ENCODE results near the gene THAP4.
A peak's percentile ranks its signal among the peaks of the same experiment; 100 is the strongest.

The THAP4 gene

GRCh38 chr2:241637018-241637794 is at the start of gene THAP4, which contains the start of gene ATG4B:
Gene THAP4 (minus strand): TSS chr2:241637158. CDS start chr2:241637017, 141 bp downstream.
Gene ATG4B (plus strand): TSS chr2:241637693. CDS start chr2:241637715, 22 bp downstream.
- DNase-seq: peak; percentile 51 to 80

GRCh38 chr2:241686324-241686649 is 49.3 kb upstream of the THAP4 start:
- peak in 1 of 2 experiments; percentile 19 for DNase-seq

GRCh38 chr2:241680827-241681599 is 44.1 kb upstream of the THAP4 start:
- no peak for DNase-seq

- DNase-seq: no peak
These were observed 43.1 kb upstream of the THAP4 start for GRCh38 chr2:241680044-241680443.

GRCh38 chr2:241678784-241679540 is 42.0 kb upstream of the THAP4 start:
- no peak for DNase-seq

- DNase-seq: no peak
These were observed 41.3 kb upstream of the THAP4 start for GRCh38 chr2:241678307-241678706.

- no peak for DNase-seq
These were observed 40.4 kb upstream of the THAP4 start for GRCh38 chr2:241677392-241677791.

- DNase-seq: no peak
These were observed 39.7 kb upstream of the THAP4 start for GRCh38 chr2:241676665-241677064.

GRCh38 chr2:241675885-241676284 is 38.9 kb upstream of the THAP4 start:
- peak; percentile 55 to 76 for DNase-seq

GRCh38 chr2:241673797-241674725 is 37.1 kb upstream of the THAP4 start:
- no peak for DNase-seq

- no peak for DNase-seq
These were observed 36.3 kb upstream of the THAP4 start for GRCh38 chr2:241673189-241673663.

- no peak for DNase-seq
These were observed 35.6 kb upstream of the THAP4 start for GRCh38 chr2:241672243-241673188.

- no peak for DNase-seq
These were observed 34.7 kb upstream of the THAP4 start for GRCh38 chr2:241671457-241672240.

- no peak for DNase-seq
These were observed 33.6 kb upstream of the THAP4 start for GRCh38 chr2:241670333-241671110.

- DNase-seq: no peak
These were observed 31.9 kb upstream of the THAP4 start for GRCh38 chr2:241668839-241669238.

GRCh38 chr2:241668354-241668753 is 31.4 kb upstream of the THAP4 start:
- DNase-seq: no peak

GRCh38 chr2:241666627-241667400 is 29.9 kb upstream of the THAP4 start:
- no peak for DNase-seq

- no peak for DNase-seq
These were observed 28.9 kb upstream of the THAP4 start for GRCh38 chr2:241665731-241666440.
